Activated CD8-positive, alpha-beta memory T cell treated with anti-CD3 and anti-CD28 coated beads, Interleukin-2, amount 50 U/mL, for 24 hours (primary cell): Measurements from ENCODE around the gene GUK1.

Experiments used
- DNase-seq: peaks from one replicate; pipeline ENCODE4 v3.0.0-alpha.2; 2020; ENCODE audit errors: extremely low read depth

The GUK1 gene, protein sequence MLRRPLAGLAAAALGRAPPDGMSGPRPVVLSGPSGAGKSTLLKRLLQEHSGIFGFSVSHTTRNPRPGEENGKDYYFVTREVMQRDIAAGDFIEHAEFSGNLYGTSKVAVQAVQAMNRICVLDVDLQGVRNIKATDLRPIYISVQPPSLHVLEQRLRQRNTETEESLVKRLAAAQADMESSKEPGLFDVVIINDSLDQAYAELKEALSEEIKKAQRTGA

DNA sequence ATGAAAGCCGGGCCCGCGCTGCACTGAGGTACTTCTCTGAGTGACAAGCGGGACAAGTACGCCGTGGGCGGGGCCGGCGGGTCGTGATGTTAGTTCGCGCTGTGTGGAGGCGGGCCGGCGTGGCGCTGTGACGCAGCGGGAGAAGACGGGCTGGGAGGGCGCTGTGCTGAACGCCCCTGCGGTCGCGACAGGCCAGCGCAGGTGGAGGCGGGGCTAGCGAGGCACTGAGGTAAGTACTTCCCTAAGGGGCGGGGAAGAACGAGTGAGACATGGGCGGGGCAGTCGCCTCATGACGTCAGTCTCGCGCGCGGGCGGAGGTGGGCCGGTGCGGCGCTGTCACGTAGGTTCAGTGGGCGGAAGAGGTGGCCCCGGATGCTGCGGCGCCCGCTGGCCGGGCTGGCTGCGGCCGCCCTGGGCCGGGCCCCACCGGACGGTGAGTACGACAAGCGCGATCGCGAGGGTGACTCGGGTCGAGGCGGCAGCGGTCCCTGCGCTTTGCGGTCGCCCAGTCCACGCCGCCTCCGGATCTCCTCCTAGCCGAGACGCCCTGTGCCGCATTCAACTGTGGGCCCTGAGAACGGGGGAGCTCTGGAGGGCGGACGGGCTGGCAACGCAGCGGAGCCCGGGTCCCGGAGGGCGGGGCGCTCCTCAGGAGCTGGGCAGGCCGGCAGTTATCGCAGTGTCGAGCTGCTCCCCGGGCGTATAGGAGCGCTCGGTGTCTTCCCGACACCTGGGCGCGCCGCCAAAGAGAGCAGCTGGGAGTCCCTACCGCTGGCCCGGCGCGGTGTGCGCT is at the start of gene GUK1:
TSS of gene GUK1 (plus strand) at position 349 of the 793 bp plus-strand sequence. CDS start at position 373, 24 bp downstream.
- DNase-seq, result peak; percentile 100

DNA sequence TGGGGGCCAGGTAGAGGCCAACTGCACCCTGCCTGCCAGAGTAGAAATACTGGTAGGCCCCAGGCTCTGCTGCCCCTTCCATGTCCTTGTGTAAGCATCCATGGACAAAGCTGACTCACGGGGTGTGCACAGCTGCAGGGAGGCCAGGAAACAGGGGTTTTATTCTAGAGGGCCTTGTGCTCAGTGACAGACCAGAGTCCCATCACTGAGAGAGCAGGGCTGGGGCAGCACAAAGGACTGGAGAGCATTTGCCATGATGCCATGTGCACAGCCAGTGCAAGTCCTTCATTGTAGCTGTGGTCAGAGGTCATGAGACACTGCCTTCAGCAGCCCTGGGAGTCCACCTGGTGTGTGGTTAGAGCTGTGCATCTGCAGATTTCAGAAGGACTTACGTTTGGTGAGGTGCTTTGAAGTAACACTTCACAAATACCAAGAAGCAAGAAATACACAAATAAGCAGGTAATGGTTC is 49.4 kb upstream of the GUK1 start:
- DNase-seq, result no peak

DNA sequence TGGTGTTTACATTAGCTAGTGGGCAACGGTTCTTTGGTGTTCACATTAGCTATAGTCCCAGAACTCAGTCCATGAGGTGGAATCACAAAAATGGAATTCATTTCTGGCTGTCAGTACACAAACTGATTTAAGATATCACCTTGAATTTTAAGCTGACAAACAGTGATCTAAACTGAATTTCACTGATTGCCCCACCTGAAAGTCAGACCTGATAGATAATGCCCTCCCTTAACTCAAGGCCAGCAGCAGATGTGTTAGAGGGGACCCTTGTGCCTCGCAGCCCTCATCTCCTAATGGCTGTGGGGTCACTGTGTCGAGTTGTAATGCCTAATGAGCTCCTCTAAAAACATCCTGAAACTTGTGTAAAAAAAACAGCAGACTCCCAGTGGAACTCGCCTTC is 49.0 kb upstream of the GUK1 start:
- DNase-seq, result no peak

DNA sequence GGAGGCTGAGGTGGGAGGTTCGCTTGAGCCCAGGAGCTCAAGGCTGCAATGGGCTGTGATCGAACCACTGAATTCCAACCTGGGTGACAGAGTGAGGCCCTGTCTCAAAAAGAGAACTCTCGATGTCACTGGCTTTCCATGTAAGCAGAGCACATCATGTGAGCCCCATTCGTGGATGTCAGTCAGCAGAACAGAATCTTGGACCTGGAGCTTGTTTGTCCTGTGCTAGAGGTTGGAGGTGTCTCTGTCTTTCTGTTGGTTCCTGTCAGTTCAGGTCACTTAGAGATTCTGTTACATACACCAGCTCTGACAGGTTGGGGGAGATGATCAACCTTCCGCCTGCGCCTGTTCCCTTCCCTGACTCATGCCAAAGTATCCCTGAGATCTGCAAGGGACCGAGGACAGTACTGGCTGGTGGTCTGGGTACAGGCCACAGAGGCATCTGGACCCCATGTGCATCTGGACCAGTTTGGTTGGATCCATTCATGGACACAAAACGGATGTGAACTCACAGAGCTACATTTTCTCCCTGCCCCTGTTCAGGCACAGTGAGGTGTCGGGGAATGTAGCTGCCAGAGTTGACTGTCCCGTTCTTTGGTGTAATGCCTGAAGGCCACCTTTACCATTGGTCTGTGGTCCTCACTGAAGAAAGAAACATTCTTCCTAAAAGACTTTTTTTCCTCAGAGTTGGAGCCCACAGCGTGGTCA is 47.6 kb upstream of the GUK1 start:
- DNase-seq, result no peak

DNA sequence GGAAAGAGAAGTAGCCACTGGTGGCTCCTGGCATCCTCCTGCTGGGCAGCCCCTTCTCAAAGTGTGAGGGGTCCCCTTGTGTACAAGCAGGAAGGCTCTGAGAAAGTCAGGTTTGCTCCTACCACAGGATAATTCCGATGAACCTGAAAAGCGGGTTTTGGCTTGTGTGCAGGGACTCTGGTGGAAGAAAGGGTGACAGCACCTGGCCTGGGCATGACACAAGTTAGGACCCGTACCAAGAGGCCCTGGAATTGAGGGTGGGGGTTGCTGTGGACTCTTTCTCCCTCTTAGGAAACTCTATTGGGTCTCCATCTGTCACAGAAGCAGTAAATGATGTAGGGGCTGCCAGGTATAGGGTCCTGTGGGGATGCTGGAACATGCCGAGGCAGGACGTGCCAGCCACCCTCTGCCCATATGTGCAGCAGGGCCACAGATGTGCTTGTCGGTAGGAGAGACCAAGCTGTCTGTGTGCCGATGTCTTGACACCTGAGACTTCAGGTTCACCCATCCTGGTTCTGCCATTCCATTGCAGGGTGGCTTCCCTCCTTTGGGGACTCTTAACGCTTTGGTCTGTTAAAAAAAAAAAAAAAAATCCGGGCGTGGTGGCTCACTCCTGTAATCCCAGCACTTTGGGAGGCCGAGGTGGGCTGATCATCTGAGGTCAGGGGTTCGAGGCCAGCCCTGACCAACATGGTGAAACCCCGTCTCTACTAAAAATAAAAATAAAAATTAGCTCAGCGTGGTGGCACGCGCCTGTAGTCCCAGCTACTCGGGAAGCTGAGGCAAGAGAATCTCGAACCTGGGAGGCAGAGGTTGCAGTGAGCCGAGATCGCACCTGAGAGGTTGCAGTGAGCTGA is 46.8 kb upstream of the GUK1 start:
- DNase-seq, result no peak

DNA sequence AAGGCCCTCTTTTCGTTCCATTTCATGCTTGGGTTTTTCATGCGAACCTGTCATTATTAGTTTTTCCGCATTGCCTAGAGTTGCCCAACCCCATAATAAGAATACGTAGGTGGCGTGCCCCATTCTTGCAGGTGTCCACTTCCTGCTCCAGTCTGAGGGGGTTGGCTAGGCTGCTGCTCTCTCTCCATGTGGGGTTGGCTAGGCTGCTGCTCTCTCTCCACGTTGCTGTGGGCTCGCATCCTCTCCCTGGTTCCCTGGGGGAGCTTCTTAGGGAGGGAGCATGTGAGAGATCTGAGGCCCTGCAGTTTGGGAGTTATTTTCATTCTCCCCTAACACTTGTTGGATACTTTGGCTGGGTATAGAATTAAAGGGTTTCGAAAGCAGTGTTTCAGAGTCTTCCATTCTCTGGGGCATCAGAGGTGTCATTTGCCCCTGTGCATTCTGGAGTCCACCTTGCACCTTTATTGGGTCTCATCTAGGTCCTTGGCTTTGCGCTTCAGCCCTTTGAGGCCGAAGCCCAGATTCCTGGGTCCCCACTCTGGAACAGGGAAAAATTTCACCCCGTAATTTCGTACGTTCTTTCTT is 45.6 kb upstream of the GUK1 start:
- DNase-seq, result no peak

DNA sequence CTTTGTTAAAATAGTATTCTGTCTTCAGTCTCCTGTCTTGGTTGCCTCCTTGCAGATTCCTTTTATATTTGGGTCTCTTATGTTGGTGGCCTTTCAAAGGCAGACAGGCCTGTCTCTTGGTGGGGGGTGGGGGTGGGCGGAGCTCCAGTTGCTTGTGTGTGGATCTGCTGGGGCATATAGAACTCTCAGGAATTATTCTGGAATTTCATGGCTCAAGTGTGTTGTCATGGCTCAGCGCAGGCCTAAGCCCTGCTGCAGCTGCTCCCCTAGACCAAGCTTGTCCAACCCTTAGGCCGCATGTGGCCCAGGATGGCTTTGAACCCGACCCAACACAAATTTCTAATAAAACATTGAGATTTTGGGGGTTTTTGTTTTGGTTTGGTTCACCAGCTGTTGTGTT is 44.9 kb upstream of the GUK1 start:
- no peak for DNase-seq

DNA sequence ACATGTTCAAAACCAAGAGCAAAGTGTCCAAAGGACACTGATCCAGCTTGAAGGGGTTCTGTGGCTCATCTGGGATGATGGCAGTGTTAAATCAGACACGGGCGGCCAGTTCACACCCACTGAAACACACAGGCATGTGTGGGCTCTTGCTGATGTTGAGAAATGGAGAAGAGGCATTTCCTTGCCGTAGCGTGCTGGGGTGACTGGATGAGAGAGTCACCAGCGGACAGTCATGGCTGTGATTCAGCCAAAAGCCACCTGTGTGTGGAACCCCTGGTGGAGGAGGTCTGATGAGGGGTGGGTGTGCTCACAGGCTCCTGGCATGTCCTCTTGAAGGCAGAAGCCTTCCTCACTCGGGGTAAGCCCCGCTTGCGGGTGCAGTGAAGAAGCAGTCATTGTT is 44.1 kb upstream of the GUK1 start:
- no peak for DNase-seq

DNA sequence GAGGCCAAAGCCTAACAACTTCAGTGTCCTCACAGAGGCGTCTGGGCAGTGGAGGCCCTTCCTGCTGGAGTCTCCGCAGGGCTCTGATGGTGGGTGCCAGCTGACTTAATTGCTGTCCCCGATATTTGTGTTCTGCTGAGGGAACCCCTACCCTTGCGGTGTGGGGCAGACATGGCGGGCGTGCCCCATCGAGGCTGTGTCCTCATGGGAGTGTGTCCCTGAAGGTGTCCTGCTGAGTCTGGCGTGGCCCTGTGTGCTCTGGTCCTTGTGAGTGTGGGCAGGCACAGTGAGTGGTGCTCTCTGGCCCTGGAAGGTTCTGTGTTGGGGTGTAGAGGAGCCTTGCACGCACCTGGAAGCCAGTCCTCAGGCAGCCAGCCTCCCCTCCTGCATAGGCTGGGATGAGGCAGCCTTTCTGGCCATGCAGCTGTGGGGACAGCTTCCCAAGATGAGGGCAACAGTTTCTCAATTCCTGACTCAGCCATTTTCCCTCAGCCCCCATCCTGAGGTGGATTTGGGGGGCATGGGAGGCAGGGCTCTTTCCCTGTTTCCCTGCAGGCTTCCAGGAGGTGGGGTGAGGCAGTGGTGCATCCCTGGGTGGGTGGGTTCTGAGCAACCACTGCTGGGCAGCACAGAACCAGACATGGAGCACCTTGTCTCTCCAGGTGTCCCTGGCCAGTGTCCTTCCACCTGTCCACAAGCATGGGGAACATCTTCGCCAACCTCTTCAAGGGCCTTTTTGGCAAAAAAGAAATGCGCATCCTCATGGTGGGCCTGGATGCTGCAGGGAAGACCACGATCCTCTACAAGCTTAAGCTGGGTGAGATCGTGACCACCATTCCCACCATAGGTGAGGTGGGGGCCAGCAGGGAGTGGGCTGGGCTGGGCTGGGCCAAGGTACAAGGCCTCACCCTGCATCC is 43.4 kb upstream of the GUK1 start:
- no peak for DNase-seq

DNA sequence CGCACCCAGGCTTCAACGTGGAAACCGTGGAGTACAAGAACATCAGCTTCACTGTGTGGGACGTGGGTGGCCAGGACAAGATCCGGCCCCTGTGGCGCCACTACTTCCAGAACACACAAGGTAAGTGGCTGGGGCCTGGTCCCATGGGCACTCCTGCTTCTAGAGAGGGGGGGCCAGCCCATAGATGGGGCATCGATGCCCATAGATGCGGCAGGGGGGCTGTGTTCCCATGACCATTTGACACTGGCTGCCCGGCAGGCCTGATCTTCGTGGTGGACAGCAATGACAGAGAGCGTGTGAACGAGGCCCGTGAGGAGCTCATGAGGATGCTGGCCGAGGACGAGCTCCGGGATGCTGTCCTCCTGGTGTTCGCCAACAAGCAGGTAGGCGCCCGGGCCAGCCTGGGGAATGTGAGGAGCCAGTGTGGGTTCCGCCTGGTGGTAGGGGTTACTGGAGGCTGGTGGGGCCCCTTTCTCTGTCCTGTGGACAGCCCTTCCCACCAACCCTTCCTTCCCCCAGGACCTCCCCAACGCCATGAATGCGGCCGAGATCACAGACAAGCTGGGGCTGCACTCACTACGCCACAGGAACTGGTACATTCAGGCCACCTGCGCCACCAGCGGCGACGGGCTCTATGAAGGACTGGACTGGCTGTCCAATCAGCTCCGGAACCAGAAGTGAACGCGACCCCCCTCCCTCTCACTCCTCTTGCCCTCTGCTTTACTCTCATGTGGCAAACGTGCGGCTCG is 42.6 kb upstream of the GUK1 start:
- DNase-seq, result no peak

DNA sequence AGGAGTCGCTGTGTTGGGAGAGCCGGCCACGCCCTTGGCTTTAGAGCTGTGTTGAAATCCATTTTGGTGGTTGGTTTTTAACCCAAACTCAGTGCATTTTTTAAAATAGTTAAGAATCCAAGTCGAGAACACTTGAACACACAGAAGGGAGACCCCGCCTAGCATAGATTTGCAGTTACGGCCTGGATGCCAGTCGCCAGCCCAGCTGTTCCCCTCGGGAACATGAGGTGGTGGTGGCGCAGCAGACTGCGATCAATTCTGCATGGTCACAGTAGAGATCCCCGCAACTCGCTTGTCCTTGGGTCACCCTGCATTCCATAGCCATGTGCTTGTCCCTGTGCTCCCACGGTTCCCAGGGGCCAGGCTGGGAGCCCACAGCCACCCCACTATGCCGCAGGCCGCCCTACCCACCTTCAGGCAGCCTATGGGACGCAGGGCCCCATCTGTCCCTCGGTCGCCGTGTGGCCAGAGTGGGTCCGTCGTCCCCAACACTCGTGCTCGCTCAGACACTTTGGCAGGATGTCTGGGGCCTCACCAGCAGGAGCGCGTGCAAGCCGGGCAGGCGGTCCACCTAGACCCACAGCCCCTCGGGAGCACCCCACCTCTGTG is 41.7 kb upstream of the GUK1 start:
- no peak for DNase-seq

DNA sequence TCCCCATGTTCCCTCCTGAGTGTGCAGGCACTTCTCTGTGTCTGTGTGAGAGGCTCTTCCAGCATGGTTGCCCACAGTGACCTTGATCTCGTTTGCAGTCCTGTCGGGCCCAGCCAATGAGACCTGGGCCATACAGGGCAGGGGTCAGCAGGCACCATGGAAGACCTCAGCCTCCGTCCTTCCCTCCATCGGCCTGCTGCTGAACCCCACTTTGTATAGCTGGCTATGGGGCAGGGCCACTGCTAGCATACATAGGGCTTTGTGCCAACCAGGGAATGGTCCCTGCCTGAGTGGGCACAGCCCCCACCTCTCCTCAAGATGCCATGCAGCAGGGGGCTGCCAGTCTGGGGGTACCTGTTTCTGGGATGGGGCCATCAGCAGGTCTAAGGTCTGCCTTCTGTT is 40.7 kb upstream of the GUK1 start:
- no peak for DNase-seq

DNA sequence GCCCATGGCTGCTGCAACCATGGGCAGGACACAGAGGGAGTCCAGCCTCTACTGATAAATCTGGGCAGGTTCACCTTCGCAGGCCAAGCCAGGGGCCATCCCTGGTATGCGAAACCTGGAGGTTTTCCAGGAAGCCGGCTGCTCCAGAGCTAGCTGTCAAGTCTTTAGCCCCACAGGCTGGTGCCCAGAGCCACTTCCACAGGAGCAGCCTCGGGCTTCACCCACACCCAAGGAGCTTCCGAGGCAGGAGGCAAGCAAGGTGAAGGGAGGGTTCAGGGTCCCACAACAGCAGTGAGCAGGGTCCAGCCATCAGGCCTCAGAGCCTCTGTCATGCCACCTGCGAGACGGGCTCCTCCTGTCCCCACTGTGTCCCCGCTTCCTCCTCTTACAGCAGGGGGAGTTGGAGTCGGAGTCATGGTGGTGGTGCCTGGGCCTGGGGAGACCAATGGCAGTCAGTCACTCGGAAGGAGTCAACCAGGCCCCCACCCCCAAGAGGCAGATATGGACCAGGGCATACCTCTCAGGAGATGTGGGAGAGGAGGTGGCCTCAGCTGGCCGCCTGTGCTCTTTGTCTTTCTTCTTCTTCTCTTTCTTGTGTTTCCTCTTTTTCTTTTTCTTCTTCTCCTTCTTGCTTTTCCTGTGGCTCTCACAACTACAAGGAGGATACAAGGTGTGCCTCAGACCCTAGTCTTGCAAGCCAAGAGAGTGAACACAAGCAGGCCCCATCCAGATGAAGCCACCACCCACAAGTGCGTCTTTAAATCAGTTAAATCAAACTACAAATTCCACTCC is 39.1 kb upstream of the GUK1 start:
- no peak for DNase-seq

DNA sequence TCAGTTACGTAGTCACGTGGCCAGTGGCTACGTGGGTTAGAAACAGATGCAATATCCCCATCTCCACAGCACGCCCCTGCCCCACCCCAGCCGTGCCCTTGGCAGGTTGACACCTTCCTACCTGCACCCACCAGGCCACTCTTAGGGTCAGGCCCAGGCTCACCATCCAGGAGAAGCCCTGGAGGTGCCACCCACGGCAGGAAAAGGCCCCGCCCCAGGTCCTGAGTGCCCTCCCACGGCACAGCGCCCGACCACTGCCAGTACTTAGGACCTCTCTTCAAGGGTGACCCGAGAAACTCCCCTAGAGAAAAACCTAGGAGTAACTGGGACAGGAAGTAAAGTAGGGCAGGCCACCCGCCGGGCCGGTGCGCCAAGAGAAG is 38.5 kb upstream of the GUK1 start:
- DNase-seq, result no peak

DNA sequence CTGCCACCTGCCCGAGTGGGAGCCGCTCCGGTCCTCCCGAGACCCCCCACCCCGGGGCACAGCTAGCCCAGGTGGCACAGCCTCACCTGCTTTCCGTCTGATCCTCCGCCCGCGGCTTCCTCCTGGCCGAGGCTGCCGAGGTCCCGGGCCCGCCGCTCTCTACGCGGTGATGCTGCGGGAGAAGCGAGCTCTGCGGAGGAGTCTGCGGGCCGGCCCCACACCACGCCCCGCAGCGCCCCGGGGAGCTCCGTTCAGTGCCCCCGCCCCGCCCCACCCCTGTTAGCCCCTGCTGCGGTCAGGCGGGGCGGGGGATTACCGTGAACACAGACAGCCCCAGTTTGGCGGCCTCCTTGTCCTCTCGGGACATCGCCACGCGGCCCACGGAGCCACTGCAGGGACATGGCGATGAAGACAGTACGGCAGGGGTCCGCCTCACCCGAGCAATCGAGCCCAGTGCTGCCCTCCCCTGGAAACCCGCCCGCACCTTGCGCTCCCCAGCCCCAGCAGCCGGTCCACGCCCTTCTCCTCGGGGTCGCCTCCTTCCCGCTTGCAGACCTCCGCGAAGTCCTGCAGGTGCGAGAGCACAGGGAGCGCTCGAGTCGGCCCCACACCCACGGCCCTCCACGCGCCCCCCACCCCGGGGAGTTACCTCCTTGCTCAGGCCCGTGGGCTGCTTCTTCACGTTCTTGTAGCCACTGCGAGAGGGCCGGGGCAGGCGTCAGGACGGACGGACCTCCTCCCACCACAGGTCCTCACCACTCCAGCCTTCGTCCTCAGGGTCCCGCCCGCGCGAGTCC is 37.9 kb upstream of the GUK1 start:
- no peak for DNase-seq

DNA sequence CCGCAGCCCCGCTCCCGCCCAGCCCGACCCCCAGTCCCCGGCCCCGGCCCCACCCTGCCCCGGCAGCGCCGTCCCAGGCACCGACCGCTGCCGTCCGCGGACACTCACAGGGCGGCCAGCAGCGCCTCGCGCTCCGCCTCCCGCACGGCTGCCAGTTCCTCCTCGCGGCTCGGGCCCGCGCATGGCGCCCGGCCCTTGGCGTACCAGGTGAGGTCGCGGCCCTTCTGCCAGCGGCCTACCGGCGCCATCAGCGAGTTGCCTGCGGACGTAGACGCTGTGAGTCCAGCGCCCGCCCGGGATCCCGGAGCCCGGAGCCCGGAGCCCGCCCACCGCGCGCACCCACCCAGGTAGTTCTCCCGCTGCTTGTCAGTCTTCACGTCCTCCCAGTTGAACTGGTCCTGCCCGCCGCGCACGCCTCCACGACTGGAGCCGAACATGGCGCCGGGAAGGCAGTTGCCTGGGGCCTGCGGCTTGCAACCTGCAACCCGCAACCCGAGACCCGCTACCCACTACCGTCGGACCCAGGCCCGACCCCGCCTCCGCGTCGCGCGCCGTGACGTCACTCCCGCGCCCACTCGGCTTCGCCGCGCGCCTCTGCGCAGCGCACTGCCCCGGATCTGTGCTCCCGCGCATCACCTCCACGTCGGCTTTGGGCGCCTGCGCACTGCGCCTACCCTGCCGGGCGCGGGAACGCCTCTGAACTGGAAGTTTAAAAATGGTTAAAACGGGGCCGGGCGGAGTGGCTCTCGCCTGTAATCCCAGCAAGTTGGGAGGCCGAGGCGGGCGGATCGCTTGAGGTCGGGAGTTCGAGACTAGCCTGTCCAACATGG is 37.1 kb upstream of the GUK1 start, which contains the start of gene C1orf35:
TSS of gene C1orf35 (minus strand) at position 535 of the 830 bp plus-strand sequence. CDS start at position 437, 98 bp downstream.
- DNase-seq, result peak; percentile 83
